Loucy (cell line): ENCODE measurements around the gene SERPINA5.
A peak's percentile ranks its signal among the peaks of the same experiment; 100 is the strongest.
"Not testable (repeated sequence)": the region's sequence is repeated elsewhere in the genome, so short reads cannot be mapped to it uniquely, and the experiment has no call there.

Source experiments
- H2AFZ ChIP-seq: fragments of 200-600 bp; sonication (generic); 2 replicates; pipeline ENCODE4 v1.6.0; 2016; ENCODE audit warnings: antibody characterized with exemption, mild to moderate bottlenecking, low read length, moderate library complexity
- H3F3A ChIP-seq: fragments of 200-600 bp; 2 replicates; pipeline ENCODE4 v1.6.0; 2016; ENCODE audit warnings: antibody characterized with exemption, low read depth, mild to moderate bottlenecking
- H3K27me3 ChIP-seq: fragments of 200-600 bp; sonication (generic); 2 replicates; pipeline ENCODE4 v1.6.1; 2014; ENCODE audit warnings: low read length, mild to moderate bottlenecking; ENCODE audit not compliant: insufficient read depth, poor library complexity, severe bottlenecking
- H3K36me3 ChIP-seq: fragments of 200-600 bp; sonication (generic); 2 replicates; pipeline ENCODE4 v1.6.1; 2016; ENCODE audit warnings: low read length; ENCODE audit not compliant: insufficient read depth
- H3K4me1 ChIP-seq: fragments of 200-600 bp; sonication (generic); 2 replicates; pipeline ENCODE4 v1.5.1; 2014; ENCODE audit warnings: low read length, mild to moderate bottlenecking; ENCODE audit not compliant: insufficient read depth, poor library complexity, severe bottlenecking
- H3K4me2 ChIP-seq: fragments of 200-600 bp; sonication (generic); 2 replicates; pipeline ENCODE4 v1.6.0; 2014; ENCODE audit warnings: antibody characterized with exemption, low read length, low read depth, mild to moderate bottlenecking; ENCODE audit not compliant: poor library complexity, severe bottlenecking
- H3K4me3 ChIP-seq: fragments of 200-600 bp; sonication (generic); 2 replicates; pipeline ENCODE4 v1.5.1; 2014; ENCODE audit warnings: low read length, mild to moderate bottlenecking, mixed read lengths; ENCODE audit not compliant: poor library complexity, severe bottlenecking
- H3K79me2 ChIP-seq: fragments of 200-600 bp; sonication (generic); 2 replicates; pipeline ENCODE4 v1.6.1; 2014; ENCODE audit warnings: low read length; ENCODE audit not compliant: insufficient read depth
- H3K9ac ChIP-seq: fragments of 200-600 bp; sonication (generic); 2 replicates; pipeline ENCODE4 v1.6.0; 2014; ENCODE audit warnings: mild to moderate bottlenecking, low read depth, low read length, moderate library complexity; ENCODE audit not compliant: poor library complexity, severe bottlenecking
- H3K9me2 ChIP-seq: fragments of 200-600 bp; sonication (generic); replicated peaks from 2 replicates; pipeline ENCODE4 v1.6.1; 2016; ENCODE audit warnings: low read depth, low read length, mixed read lengths
- H3K9me3 ChIP-seq: fragments of 200-600 bp; sonication (generic); 2 replicates; pipeline ENCODE4 v1.6.1; 2014; ENCODE audit warnings: mild to moderate bottlenecking, antibody characterized with exemption, low read length, low read depth; ENCODE audit not compliant: insufficient read depth
- H4K20me1 ChIP-seq: fragments of 200-600 bp; sonication (generic); 2 replicates; pipeline ENCODE4 v1.6.0; 2014; ENCODE audit warnings: antibody characterized with exemption, low read length, mild to moderate bottlenecking; ENCODE audit not compliant: insufficient read depth, poor library complexity, severe bottlenecking
- CTCF ChIP-seq: fragments of 200-600 bp; sonication (generic); conservative IDR thresholded peaks from 2 replicates; pipeline ENCODE4 v1.5.1; 2014; ENCODE audit warnings: mild to moderate bottlenecking, antibody characterized with exemption, low read length
- EZH2phosphoT487 ChIP-seq: fragments of 200-600 bp; IDR thresholded peaks from 2 replicates; pipeline ENCODE4 v1.6.1; 2018; ENCODE audit warnings: antibody characterized with exemption, mild to moderate bottlenecking, moderate library complexity, borderline replicate concordance

Gene SERPINA5

GRCh38 chr14:94636744-94637412 lies 55.7 kb downstream of the SERPINA5 start:
- Histone ChIP-seq H4K20me1 (no peaks in the 10 kb centered on the region), H3K27me3 (no peaks in the 10 kb centered on the region), H3K9ac (no peak overlapping the region), H3K79me2 (no peaks in the 10 kb centered on the region), H3K9me3 (no peaks in the 10 kb centered on the region; the same call in 1 of the 2 replicates), H3K4me2 (no peak overlapping the region), H3F3A (no peaks in the 10 kb centered on the region), H3K9me2 (no peaks in the 10 kb centered on the region), H3K4me1 (no peaks in the 10 kb centered on the region), H2AFZ (no peak overlapping the region), H3K36me3 (no peaks in the 10 kb centered on the region), H3K4me3 (no peak overlapping the region)
- TF ChIP-seq EZH2phosphoT487 (no peak), CTCF (0 out of 2 replicates have a peak, but pooled peaks have one; percentile 11)

GRCh38 chr14:94637814-94638213 lies 56.6 kb downstream of the SERPINA5 start:
- H2AFZ ChIP-seq, H3F3A ChIP-seq, H3K36me3 ChIP-seq, H3K9me3 ChIP-seq, H3K4me1 ChIP-seq, H3K9ac ChIP-seq, H3K27me3 ChIP-seq, H3K4me3 ChIP-seq, H3K9me2 ChIP-seq, H4K20me1 ChIP-seq, H3K79me2 ChIP-seq, H3K4me2 ChIP-seq: not testable (repeated sequence)

GRCh38 chr14:94638339-94638738 lies 57.1 kb downstream of the SERPINA5 start:
- no peaks in the 10 kb centered on the region for H3K36me3 ChIP-seq
- no peak overlapping the region for H3K4me3 ChIP-seq
- TF ChIP-seq CTCF (no peak), EZH2phosphoT487 (no peak)
- no peak overlapping the region for H2AFZ ChIP-seq
- no peaks in the 10 kb centered on the region for H4K20me1 ChIP-seq
- no peaks in the 10 kb centered on the region for H3F3A ChIP-seq
- no peaks in the 10 kb centered on the region; the same call in 1 of the 2 replicates for H3K9me3 ChIP-seq
- no peaks in the 10 kb centered on the region for H3K4me1 ChIP-seq
- H3K4me2 ChIP-seq = no peak overlapping the region
- H3K9ac ChIP-seq = no peak overlapping the region
- no peaks in the 10 kb centered on the region for H3K9me2 ChIP-seq
- no peaks in the 10 kb centered on the region for H3K79me2 ChIP-seq
- no peaks in the 10 kb centered on the region for H3K27me3 ChIP-seq
